Measurements from ENCODE around the gene ATP10B. TPM values are rescaled to one million over a fixed set of nuclear protein-coding genes. Genes with fewer than 3 reads are reported as not detected.

The ATP10B gene
- total RNA-seq, 1 experiment from 2014 or later = 0.11 TPM

- ATAC-seq (0 out of 2 replicates have a peak, but pooled peaks have one; percentile 22), DNase-seq (ENCODE audit: low spot score) (no peak)
- ChIA-PET POLR2A (no interaction called here), CTCF (no interaction called here)
- no peak for TF ChIP-seq CTCF (IDR thresholded peaks at IDR 0.05)
- no peak for TF ChIP-seq USF1 (CRISPR knock-in tag; IDR thresholded peaks at IDR 0.05)
- no peak for TF ChIP-seq ETV6 (CRISPR knock-in tag; IDR thresholded peaks at IDR 0.05)
- no peak for TF ChIP-seq MYBL2 (CRISPR knock-in tag; IDR thresholded peaks at IDR 0.05)
- TF ChIP-seq ZNF532 (CRISPR knock-in tag; IDR thresholded peaks at IDR 0.05; ENCODE audit: borderline replicate concordance) = no peak
- no peak for TF ChIP-seq CREM (CRISPR knock-in tag; IDR thresholded peaks at IDR 0.05)
- no peak for TF ChIP-seq FOXP4 (CRISPR knock-in tag; IDR thresholded peaks at IDR 0.05)
- Mint-ChIP-seq H3K4me1 (no peaks in the 10 kb centered on the region), H3K27ac (no peak overlapping the region), H3K9me3 (no peaks in the 10 kb centered on the region), H3K36me3 (no peaks in the 10 kb centered on the region), H3K27me3 (ENCODE audit: low read depth) (no peaks in the 10 kb centered on the region), H3K4me3 (no peak overlapping the region)
Measured at GRCh38 chr5:160565376-160565775, 286.6 kb downstream of the ATP10B start.

- ATAC-seq (no peak), DNase-seq (ENCODE audit: low spot score) (no peak)
- ChIA-PET CTCF (no interaction called here), POLR2A (no interaction called here)
- Mint-ChIP-seq H3K36me3 (no peaks in the 10 kb centered on the region), H3K9me3 (no peaks in the 10 kb centered on the region), H3K27me3 (ENCODE audit: low read depth) (no peaks in the 10 kb centered on the region), H3K4me3 (no peak overlapping the region), H3K27ac (no peak overlapping the region), H3K4me1 (no peaks in the 10 kb centered on the region)
- TF ChIP-seq ETV6 (CRISPR knock-in tag; IDR thresholded peaks at IDR 0.05) = no peak
Measured at GRCh38 chr5:160556846-160557245, 295.2 kb downstream of the ATP10B start.

- no peaks in the 10 kb centered on the region for H3K4me1 Mint-ChIP-seq
- H3K36me3 Mint-ChIP-seq = no peaks in the 10 kb centered on the region
- no peak overlapping the region for H3K4me3 Mint-ChIP-seq
- ChIA-PET CTCF (no interaction called here), POLR2A (no interaction called here)
- H3K9me3 Mint-ChIP-seq = no peaks in the 10 kb centered on the region
- DNase-seq (ENCODE audit: low spot score) = no peak
- ATAC-seq = peak; percentile 32; the same call in 1 of the 2 replicates
- no peak overlapping the region for H3K27ac Mint-ChIP-seq
- H3K27me3 Mint-ChIP-seq (ENCODE audit: low read depth) = no peaks in the 10 kb centered on the region
- TF ChIP-seq ZNF138 (CRISPR knock-in tag; conservative IDR thresholded peaks at IDR 0.05) (no peak), ZNF219 (CRISPR knock-in tag; IDR thresholded peaks at IDR 0.05; ENCODE audit: borderline replicate concordance) (no peak), ZNF425 (CRISPR knock-in tag; conservative IDR thresholded peaks at IDR 0.05) (no peak), CREB1 (CRISPR knock-in tag; IDR thresholded peaks at IDR 0.05) (no peak), ZNF232 (CRISPR knock-in tag; IDR thresholded peaks at IDR 0.05) (no peak), ZNF396 (CRISPR knock-in tag; IDR thresholded peaks at IDR 0.05; ENCODE audit: borderline replicate concordance) (no peak), MLX (CRISPR knock-in tag; IDR thresholded peaks at IDR 0.05) (no peak), ZNF317 (CRISPR knock-in tag; IDR thresholded peaks at IDR 0.05; ENCODE audit: borderline replicate concordance, low read depth) (no peak), ELF4 (CRISPR knock-in tag; IDR thresholded peaks at IDR 0.05; ENCODE audit: low read depth) (no peak), CDX4 (CRISPR knock-in tag; IDR thresholded peaks at IDR 0.05; ENCODE audit: borderline replicate concordance) (no peak), CBFB (CRISPR knock-in tag; IDR thresholded peaks at IDR 0.05; ENCODE audit: low read depth) (no peak)
Measured at GRCh38 chr5:160555971-160556631, 295.9 kb downstream of the ATP10B start.

Measured in WTC11 (cell line).